Lung microvascular endothelial cell (primary cell): Measurements from ENCODE around the gene TRMT61A. TPM values are rescaled to one million over a fixed set of nuclear protein-coding genes. Genes with fewer than 3 reads are reported as not detected.

ENCODE experiments used
- DNase-seq, 2 donors: peaks; one replicate each; pipeline versions ENCODE4 v3.0.0 to v3.0.0-alpha.2; 2010; ENCODE audit warnings: low read depth in 2 of 2
- total RNA-seq: library from RNA; depleted of rRNA; stranded (reverse); fragments of >200 nt; gene quantifications from 2 replicates; pipeline ENCODE4 v1.2.1, GENCODE V29; 2014

The TRMT61A gene
- total RNA-seq, 1 donor from 2014 or later = 5.4 TPM

DNA sequence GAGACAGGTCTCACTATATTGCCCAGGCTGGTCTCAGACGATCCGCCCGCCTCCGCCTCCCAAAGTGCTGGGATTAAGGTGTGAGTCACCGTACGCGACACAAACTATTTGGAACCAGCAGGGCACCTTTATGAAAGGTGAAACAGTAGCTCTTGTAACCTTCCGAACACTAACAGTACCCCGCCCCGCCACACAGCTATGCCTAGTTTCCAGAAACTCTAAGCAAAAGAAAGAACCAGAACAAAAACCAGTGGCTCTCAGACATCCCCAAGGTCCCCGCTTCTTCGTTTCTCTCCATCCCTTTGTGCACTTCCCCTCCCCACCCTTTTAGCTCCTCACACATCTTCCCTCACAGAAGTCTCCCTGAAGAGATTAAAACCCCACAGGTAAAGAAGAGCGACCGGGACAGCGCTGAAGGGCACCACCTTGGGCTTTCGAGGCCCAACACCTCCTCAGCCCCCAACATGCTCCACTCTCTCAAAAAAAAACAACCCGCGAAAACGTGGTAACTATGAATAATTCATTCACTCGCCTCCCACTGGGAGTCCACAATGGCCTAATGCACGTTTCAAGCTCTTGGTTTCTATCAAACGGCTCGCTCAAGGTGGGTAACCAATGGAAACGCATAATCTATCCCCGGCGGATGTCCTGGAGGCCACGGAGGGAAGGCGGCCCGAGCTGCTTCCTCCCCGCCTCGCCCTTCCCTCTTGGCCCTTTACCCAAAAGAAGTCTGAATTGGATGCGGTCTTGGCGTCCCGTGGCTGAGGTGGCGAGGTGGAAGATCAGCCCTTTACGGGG lies 32.6 kb downstream of the TRMT61A start:
- peak; percentile 55 to 77 for DNase-seq

DNA sequence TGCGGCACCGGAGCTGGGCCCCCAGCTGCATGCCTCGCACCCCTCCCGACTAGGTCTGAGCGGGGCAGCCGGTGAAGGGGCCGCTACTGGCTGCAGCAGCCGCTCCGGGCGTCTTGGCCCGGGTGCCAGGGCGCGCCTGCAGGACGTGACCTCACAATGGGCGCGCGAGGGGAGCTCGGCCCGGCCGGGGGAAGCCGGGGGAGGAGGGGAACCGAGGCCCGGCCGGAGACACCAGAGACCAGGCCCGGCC lies 33.1 kb downstream of the TRMT61A start:
- peak; percentile 66 to 73 for DNase-seq

DNA sequence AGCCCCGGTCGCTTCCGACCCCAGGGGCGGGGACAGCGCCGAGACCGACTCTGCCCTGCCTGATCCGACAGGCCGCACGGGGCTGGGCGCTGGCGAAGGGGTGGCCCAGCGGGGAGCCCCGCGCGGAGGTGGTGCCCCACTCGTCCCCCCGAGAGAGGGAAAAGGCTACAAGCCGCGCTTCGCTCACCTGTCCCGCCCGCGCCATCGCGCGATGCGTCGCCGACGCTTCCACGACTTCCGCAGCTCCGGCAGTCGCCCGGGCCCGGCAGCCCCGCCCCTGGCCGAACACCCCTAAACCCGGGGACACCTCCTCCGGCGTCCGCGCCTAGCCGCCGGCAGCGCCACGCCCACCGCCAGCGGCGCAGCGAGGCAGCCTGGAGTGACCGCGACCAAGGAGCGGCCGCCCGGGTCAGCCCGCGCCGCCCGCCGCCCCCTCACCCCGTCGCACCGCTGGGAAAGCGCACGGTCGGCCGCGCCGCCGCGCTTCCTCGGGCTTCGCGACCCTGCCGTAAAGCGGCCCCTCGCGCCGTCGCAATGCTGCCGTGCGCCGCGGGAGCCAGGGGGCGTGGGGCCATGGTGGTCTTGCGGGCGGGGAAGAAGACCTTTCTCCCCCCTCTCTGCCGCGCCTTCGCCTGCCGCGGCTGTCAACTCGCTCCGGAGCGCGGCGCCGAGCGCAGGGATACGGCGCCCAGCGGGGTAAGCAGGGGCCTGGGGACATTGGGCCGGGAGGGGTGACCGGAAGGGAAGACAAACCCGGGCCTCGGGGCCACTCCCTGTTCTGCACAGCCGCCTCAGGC lies 33.6 kb downstream of the TRMT61A start, which contains the start of the genes BAG5 and COA8:
BAG5 (minus strand) TSS at position 229 of the 797 bp plus-strand sequence. CDS start 1,493 bp downstream, outside the sequence.
COA8 (plus strand) TSS at position 532 of the 797 bp plus-strand sequence; CDS start at position 574, 42 bp downstream.
- peak; percentile 85 to 90 for DNase-seq

DNA sequence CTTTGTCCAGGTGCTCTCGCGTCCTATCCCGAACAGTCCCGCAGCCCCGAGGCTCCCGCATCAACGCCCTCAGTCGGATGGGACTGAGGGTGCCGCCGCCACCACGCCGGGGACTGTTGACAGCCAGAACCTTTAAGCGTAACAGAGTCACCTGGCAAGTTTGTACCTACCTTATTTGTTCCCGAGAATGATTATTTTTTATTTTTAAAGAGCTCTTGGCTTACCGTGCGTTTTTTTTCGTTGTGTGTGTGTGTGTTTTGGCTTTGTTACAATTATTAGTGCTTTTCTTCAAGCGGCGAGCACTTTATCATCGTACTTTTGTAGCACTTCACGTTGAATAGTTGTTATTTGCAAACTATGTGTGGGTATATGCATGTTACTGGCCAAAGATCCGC lies 34.2 kb downstream of the TRMT61A start:
- no peak for DNase-seq

DNA sequence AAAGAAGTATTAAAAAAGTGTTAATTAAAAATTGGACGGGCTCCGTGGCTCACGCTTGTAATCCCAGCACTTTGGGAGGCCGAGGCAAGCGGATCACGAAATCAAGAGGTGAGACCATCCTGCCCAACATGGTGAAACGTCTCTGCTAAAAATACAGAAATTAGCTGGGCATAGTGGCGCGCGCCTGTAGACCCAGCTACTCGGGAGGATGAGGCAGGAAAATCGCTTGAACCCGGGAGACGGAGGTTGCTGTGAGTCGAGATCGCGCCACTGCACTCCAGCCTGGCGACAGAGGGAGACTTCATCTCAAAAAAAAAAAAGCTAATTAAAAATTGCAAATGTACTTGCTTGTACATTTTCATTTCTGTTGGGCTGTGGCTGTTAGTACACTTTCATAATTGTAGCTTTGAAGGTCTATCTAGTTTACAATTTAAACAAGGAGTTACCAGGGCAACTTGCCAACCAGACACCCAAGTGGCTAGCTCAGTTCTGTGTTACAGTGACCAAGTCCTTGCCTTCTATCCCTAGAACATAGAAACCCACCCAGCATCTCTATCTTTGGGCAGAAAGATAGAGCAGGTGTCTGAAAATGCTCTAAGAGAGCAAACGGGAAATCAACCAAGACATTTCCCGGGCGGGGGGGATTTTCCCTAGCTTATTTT lies 35.0 kb downstream of the TRMT61A start:
- DNase-seq = no peak

DNA sequence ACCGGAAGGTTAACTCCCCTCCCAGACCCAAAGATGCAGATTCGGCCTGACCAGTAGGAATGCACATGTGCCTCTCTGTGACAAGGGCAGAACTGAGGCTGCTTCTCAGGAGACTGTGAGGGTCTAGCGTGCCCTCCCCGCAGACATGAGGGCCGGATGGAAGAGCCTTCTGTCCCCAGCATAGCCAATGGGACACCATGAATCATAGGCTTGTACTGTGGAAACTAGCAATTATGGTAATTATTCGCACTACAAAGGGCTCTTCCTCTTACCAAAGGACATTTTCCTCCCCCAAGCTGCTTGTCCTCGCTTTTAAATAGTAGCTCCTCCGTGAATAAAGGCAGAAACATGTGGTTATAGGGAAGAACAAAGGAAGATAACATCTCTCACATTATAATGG lies 40.0 kb downstream of the TRMT61A start:
- DNase-seq = peak in 1 of 2 donors; percentile 51

DNA sequence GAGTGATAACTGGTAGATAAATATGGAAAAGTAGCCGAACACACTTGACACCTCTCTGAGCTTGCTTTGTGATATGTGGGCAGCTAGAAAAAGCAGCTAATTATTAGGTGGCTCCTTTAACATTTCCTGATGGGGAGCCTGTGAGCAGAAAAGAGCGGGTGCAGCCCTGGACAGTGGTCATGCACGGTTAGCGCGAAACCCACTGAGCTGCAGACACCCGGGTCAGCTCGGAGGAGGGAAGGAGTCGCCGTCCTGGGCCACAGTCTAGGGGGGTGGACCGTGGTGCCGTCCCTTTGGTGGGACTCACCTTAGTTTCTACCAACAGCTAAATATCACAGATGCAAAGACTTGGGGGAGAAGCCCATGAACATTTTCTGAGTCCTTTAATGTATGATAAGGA lies 40.4 kb downstream of the TRMT61A start:
- no peak for DNase-seq

DNA sequence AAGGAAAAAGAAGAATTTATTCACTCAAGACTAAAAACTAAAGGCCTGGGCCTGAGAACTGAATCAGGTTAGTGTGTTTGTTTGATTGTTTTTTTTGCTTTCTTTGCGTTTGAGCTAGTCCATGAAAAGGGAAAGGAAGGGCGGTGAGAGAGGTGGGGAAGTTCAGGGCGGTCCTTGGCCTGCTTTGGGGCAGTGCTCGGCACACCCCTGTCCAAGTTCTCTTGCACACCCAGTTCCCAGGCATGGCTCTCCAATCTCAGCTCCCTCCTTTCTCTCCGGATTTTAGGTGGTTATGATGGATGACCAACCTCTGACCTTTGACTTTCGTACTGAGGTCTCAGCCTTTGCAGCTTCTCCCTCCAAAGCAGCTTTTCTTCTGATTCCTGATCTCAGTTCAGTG lies 45.1 kb downstream of the TRMT61A start:
- no peak for DNase-seq

DNA sequence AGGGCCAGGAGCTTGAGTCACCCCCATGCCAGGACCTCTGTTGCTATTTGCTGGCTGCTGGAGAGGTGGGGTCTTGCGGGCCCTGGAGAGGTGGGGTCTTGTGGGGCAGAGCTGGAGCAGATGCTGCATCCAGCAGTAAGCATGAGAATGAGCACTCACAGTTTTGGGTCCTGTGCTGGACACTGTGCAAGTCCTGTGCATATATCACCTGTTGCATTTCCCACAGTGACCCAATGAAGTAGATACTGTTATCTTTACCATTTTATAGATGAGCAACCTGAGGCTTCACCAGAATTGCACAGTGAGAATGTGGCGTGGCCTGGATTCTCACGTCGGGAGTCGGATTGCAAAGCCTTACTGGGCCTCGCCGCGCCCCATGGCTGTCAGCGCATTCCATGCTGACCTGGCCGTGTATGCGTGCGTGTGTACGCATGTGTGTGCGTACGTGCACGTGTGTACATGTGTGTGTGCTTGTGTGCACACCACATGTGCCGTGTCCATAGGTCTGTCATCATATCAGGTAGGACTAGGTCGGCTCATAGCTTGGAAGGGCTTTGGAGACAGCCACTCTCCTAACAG lies 45.8 kb downstream of the TRMT61A start:
- DNase-seq = no peak

DNA sequence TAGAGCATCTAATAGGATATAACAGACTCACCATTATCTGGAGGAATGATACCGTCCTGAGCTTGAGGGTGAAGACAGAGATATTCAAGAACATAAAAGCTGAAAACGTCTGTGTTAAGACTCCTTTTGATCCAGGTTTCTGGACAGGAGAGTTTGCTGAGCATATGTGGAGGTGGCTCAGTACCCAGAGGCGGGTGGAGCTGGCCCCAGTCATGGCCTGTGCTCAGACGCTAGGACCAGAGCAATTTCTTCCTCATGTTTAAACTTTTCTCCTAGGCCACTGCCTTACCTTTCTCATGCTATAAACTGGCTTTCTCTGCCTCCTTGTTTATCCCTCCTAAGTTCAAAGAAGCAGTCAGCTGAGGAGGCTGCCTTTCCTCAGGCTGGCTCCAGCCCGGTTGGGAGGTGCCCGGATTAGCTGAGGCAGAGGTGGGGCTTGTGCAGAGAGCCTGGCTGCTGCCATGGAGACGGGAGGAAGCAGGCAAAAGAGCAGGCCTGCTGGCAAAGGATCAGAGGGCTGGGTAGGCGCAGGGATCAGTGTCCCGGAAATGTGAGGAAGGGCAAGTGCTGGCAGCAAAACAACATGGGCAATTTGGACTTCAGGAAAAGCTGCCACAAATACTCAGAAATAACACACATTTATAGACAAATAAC lies 47.5 kb downstream of the TRMT61A start:
- DNase-seq = peak; percentile 92 to 95

DNA sequence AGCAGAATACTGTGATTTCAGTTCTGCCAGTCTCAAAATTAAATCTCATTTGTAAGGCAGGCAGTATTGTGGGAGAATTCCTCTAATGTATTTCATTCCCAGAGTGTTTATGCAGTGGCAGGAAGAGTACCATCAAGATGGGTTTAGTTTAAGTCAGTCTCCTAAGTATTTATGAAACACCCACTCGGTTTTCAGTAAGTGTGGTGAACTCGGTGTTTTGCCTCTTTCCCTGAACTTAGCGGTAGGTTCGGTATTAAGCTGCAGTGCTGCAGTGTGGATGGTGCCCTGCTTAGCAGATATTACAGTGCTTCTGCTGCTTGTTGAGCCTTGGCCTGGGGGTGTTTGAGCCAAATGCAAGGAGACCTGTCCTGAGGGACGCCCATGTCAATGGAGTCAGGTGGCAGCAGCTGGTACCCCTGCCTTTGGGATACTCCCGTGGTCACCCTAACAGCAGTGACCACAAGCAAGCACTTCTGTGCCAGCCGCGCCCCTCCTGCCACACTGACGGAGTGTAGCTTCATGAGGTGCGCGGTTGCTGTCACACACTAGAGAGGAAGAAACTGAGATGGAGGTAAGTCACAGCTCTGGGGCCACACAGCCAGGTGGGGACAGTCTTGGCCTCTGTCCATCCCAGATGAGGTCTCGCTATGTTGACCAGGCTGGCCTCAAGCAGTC lies 49.5 kb downstream of the TRMT61A start:
- DNase-seq = no peak

DNA sequence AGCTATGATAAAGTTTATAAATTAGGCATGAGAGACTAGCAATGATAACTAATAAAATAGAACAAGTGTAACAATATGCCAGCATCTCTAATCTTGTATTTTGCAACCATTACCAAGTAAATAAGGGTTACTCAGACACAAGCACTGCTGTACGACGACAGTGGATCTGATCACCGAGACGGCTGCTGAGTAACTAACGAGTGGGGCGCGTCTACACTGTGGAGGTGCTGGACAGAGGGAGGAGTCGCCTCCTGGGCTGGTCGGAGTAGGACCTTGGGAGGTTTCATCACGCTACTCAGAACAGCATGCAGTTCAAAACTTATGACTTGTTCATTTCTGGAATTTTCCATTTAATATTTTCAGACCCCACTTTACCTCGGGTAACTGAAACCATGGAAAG lies 52.2 kb downstream of the TRMT61A start:
- DNase-seq = no peak

DNA sequence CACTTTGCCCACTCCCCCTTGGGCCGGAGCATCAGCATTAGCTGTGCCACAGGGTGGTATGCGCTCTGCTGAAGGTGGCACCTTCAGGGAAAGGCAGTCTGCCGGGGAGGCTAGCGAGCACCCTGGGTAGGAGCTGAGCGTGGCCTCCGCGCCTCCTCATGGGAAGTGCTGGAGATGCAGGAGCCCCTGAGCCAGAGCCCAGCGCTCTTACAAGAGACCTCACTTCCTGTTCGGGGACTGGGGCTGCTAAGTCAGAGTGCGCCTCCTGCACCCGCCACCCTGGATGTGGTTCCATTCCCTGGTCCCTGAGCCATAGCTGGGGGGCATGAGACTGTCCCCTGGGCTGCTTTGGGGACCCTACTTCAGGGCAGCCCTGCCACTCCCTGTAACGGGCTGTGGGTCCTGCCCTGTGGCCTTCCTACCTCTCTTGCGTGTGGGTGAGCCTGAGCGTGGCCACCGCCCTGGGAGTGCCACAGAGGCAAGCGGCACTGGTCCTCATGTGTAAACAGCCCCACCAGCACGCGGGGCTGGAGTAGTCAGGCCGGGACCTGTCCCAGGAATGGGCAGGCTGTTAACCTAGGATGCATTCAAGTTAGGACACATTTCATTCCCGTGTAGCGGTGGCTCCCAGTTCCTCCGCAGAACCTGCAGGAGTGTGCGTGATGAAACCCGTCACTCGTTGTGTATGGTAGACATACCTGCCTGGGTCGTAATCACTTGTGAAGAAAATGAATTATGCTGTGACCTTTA lies 53.1 kb downstream of the TRMT61A start:
- DNase-seq = no peak

DNA sequence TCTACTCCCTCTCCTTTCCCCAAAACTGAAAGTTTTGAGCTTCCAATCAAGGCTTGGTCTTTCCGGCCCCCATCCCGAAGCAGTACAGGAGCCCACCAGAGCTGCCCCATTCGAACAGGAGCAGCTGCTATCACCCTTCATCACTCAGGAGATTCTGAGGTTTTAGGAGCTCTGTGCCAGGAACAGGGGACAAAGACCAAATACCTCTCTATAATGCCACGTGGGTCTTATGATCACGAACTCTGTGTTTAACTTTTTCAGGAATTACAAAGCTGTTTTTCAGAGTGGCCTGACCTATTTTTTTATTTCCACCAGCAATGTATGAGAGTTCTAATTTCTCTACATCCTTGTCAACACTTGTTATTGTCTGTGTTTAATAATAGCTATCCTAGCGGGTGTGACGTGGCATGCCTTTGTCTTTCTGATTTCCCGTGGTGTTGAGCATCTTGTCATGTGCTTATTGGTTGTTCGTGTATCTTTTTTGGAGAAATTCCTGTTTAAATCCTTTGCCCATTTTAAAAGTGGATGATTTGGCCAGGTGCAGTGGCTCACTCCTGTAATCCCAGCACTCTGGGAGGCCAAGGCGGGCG lies 55.4 kb downstream of the TRMT61A start:
- peak in 1 of 2 donors; percentile 90 for DNase-seq

Other genes with a start within 250 kb of the TRMT61A start
- 84.6 and 86.3 TPM in 2 replicates for gene EIF5, start 195.0 kb upstream of the TRMT61A start, total RNA-seq
- 37.3 and 49.4 TPM in 2 replicates for gene MARK3, start 143.8 kb upstream of the TRMT61A start, total RNA-seq
- 1.5 and 11.9 TPM in 2 replicates for gene CKB, start 6.4 kb upstream of the TRMT61A start, total RNA-seq
- 20.7 and 25.4 TPM in 2 replicates for gene BAG5, start 33.5 kb downstream of the TRMT61A start, total RNA-seq
- 19.4 and 23.2 TPM in 2 replicates for gene COA8, start 33.8 kb downstream of the TRMT61A start, total RNA-seq
- gene KLC1, start 100.0 kb downstream of the TRMT61A start, total RNA-seq = 96.3 and 129 TPM in 2 replicates
- 6.3 and 8.9 TPM in 2 replicates for gene XRCC3, start 186.3 kb downstream of the TRMT61A start, total RNA-seq
- 44.2 and 90.9 TPM in 2 replicates for gene ZFYVE21, start 186.6 kb downstream of the TRMT61A start, total RNA-seq